Spleen (tissue), 7 donors: ENCODE data around the gene MKRN2.

ENCODE experiments used
- CTCF ChIP-seq, 11 experiments: fragments of 200-600 bp in 7 of 11; fragments of 450-650 bp in 4 of 11; sonication (generic) in 4 of 11; IDR thresholded peaks in 8 of 11; conservative IDR thresholded peaks in 3 of 11; 1 replicate in 7 of 11; 2 replicates in 4 of 11; pipeline versions ENCODE4 v1.4.0 to v1.8.0; 2016 to 2021; ENCODE audit warnings: antibody characterized with exemption in 11 of 11, inconsistent platforms in 4 of 11, mild to moderate bottlenecking in 1 of 11
- POLR2A ChIP-seq, 3 donors: fragments of 450-650 bp; IDR thresholded peaks; one replicate each; pipeline ENCODE4 v1.5.1; 2017; ENCODE audit warnings: antibody characterized with exemption in 3 of 3, mild to moderate bottlenecking in 1 of 3
- donor health status: DM: no; HTN: no; CAD: no; lungs with moderate emphysema.
- donor health status: DM: no; HTN: no; CAD: no.
- donor health status: DM: no; HTN: no; CAD: no.

GRCh38 chr3:12574661-12575060, 17.8 kb downstream of the MKRN2 start:
- TF ChIP-seq CTCF (IDR thresholded peaks at IDR 0.05 in 8 of 11, conservative IDR thresholded peaks at IDR 0.05 in 3 of 11) (no peak), POLR2A (IDR thresholded peaks at IDR 0.05) (no peak)
